GM12864 (cell line): ENCODE measurements around the gene ZNF275.
A peak's percentile ranks its signal among the peaks of the same experiment; 100 is the strongest.

ENCODE experiments used
- DNase-seq: peaks from one replicate; pipeline ENCODE4 v3.0.0-alpha.2; 2011; ENCODE audit warnings: low read depth
- H3K4me3 ChIP-seq: 2 replicates; pipeline ENCODE4 v1.5.1; 2011; ENCODE audit warnings: mild to moderate bottlenecking, low read depth, low read length, control low read depth
- TF ChIP-seq, protein P1 (sequence below): IDR thresholded peaks from 2 replicates; pipeline ENCODE4 v1.5.1; 2011; ENCODE audit warnings: low read depth, mild to moderate bottlenecking, moderate library complexity, low read length, control low read depth, inconsistent platforms; ENCODE audit errors: missing control alignments

The ZNF275 gene

DNA sequence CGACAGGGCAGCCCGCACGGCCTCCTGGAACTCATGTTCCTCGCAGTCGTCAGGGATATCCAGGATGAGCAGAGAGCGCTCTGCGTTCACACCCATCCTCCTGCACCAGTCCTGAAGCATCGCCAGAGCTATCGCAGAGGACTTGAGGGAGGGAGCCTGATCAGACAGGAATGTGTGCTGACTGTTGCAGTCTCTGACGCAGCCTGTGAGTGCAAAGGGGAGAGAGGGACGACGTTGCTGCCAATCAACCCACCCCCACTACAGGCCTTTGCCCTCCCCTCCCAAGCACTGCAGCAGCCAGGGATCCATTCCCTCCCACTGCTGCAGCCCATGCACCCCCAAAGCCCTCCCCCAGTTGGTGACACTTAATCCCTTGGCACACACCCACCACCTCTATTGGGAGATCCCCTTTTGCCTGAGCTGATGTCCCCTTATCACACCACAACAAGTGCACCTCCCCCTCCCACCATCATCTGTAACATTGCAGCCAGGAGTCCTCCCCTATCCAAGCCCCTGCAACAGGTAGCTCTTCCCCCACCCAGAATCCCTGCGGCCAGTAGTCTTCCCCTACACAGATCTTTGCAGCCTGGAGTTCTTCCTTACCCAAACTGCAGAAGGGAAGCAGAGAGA, 13.3 kb upstream of the ZNF275 start:
- no peak for DNase-seq
- TF ChIP-seq, protein P1, sequence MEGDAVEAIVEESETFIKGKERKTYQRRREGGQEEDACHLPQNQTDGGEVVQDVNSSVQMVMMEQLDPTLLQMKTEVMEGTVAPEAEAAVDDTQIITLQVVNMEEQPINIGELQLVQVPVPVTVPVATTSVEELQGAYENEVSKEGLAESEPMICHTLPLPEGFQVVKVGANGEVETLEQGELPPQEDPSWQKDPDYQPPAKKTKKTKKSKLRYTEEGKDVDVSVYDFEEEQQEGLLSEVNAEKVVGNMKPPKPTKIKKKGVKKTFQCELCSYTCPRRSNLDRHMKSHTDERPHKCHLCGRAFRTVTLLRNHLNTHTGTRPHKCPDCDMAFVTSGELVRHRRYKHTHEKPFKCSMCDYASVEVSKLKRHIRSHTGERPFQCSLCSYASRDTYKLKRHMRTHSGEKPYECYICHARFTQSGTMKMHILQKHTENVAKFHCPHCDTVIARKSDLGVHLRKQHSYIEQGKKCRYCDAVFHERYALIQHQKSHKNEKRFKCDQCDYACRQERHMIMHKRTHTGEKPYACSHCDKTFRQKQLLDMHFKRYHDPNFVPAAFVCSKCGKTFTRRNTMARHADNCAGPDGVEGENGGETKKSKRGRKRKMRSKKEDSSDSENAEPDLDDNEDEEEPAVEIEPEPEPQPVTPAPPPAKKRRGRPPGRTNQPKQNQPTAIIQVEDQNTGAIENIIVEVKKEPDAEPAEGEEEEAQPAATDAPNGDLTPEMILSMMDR = no peak
- H3K4me3 ChIP-seq = no peak overlapping the region

DNA sequence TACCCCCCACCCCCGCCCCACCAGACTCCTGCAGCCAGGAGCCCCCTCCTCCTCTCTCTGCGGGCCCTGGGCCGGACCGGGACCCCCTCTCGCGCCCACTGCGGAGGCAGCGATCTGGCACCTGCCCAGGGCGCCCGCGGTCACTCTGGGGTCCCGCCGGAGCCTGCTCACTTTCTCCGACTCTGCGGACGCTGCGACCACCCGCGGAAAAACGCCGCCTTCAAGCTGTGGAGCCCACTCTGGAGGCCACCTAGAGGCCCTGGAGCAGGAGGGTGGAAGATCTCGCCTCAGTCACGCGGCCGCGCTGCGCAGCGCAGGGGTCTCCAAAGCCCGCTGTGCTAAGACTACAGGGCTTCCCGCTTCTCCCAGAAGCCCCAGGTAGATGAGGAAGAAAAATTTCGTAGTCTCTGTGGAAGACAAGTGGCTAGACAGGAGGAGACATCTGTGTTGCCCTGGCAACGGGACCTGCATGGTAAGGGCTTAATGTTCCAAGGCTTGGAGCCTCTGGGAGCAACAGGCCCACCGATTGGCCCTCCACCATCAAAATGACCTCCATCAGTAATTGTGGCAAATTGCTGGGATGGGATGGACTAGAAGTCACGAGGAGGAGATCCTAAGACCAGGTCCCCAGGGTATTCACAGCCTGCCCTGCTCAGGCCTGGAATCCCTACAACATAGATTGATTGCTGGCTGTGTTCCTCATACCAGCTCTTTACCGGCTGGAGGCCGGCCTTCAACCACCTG, 12.4 kb upstream of the ZNF275 start, which contains the start of gene PNMA6F:
Gene PNMA6F, minus strand, starts transcription at position 387 of the 744 bp plus-strand sequence. CDS start 1,093 bp downstream, outside the sequence.
- DNase-seq = no peak
- TF ChIP-seq, protein P1 = no peak
- no peak within 1 kb of the TSS for H3K4me3 ChIP-seq

DNA sequence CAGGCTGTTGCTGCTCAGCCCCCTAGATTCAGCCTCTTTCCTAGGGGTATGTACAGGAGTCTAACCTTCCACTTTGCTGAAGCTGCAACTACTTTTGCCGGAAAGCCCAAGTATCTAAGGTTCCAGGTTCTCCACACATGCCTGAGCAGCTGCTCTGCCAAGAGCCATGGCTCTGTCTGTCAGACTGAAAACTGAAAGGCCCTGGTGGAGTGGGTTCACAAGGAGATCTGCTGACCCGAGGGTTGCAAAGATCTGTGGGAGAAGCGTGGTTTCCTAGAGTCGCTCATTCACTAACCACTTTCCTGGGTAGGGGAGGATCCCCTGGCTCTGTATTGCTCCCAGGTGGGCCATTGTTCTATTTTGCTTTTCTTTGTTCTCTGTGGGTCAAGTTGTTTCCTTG, 6.4 kb upstream of the ZNF275 start:
- DNase-seq = no peak
- H3K4me3 ChIP-seq = no peak overlapping the region
- TF ChIP-seq, protein P1 = no peak

DNA sequence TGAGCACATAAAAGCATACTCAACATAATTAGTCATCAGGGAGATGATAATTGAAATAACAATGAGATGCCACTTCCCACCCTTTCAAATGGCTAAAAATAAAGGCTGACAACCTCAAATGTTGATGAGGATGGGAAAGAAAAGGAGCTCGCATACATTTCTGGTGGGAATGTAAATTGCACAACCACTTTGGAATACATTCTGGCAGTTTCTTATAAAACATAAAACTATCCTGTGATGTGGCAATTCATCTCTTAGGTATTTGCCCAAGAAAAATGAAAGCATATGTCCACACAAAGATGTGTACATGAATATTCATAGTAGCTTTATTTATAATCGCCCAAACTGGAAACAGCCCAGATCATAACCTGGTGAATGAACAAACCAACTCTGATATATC, 687 bp upstream of the ZNF275 start:
- no peak for DNase-seq
- H3K4me3 ChIP-seq = no peak overlapping the region
- TF ChIP-seq, protein P1 = no peak

- TF ChIP-seq, protein P1 = no peak
- DNase-seq = no peak
- H3K4me3 ChIP-seq = peak overlapping the region; percentile 84
Measured at GRCh38 chrX:153334654-153335295, 822 bp downstream of the ZNF275 start.

DNA sequence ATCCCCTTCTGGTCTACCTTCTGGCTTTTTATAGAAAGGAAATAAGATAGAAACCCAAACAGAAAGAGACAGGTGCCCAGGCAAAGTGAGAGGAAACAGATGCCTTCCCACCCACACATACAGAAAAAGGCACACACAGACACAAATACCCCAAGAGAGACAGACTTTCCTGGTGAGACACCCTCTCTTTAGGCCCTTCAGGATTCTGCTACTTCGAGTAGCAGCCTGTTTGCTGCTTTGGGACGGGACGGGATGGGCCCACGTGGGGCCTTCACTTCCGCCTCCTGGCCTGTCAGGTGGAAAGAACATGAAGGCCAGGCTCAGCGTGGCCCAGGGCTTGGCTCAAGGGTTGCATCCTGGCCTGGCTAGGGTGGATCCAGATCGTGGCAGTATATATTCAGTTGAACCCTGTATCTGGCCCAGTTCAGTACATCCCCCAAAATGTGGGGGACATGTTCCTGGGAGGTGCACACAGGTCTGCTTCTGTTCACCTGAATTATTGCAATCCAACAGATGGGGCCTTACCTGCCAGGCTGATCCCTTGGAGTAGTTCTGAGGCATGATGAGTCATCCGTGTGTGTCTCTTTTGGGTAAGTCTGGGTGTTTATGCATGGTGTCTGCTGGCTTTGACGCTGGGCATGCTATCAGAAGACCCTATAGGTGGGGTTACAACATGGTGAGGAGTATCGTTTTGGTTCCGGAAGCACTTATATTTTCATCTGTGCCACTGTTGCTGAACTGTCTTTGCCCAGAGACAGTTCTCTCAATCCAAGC, 2.4 kb downstream of the ZNF275 start:
- TF ChIP-seq, protein P1 = no peak
- peak overlapping the region; percentile 2 for H3K4me3 ChIP-seq
- no peak for DNase-seq
